Testis (tissue), 2 donors: ENCODE data around the gene METTL22.

Experiments
- POLR2A ChIP-seq: fragments of 450-650 bp; IDR thresholded peaks from one replicate; pipeline ENCODE4 v1.6.1; 2017; ENCODE audit warnings: antibody characterized with exemption, mild to moderate bottlenecking, moderate library complexity
- TF ChIP-seq, protein P1 (sequence below), 3 experiments: fragments of 450-650 bp in 2 of 3; fragments of 200-600 bp in 1 of 3; sonication (generic) in 1 of 3; IDR thresholded peaks; one replicate each; pipeline ENCODE4 v1.5.1; 2016 to 2019; ENCODE audit warnings: antibody characterized with exemption in 3 of 3, mild to moderate bottlenecking in 2 of 3, moderate library complexity in 1 of 3

- TF ChIP-seq, protein P1, sequence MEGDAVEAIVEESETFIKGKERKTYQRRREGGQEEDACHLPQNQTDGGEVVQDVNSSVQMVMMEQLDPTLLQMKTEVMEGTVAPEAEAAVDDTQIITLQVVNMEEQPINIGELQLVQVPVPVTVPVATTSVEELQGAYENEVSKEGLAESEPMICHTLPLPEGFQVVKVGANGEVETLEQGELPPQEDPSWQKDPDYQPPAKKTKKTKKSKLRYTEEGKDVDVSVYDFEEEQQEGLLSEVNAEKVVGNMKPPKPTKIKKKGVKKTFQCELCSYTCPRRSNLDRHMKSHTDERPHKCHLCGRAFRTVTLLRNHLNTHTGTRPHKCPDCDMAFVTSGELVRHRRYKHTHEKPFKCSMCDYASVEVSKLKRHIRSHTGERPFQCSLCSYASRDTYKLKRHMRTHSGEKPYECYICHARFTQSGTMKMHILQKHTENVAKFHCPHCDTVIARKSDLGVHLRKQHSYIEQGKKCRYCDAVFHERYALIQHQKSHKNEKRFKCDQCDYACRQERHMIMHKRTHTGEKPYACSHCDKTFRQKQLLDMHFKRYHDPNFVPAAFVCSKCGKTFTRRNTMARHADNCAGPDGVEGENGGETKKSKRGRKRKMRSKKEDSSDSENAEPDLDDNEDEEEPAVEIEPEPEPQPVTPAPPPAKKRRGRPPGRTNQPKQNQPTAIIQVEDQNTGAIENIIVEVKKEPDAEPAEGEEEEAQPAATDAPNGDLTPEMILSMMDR (IDR thresholded peaks at IDR 0.05): no peak
- TF ChIP-seq POLR2A: no peak
These were observed 56.0 kb downstream of the METTL22 start for GRCh38 chr16:8677481-8677880.
